Neural cell (in vitro differentiated cells): ENCODE data around the gene FSTL1. TPM values are rescaled to one million over a fixed set of nuclear protein-coding genes. Genes with fewer than 3 reads are reported as not detected.

Experiments
- H2AFZ ChIP-seq: fragments of 200-600, 300-800 bp; sonication (generic), shearing (Covaris generic); 2 replicates; pipeline ENCODE4 v1.6.0; 2014; ENCODE audit warnings: low read depth, mild to moderate bottlenecking, antibody characterized with exemption, low read length, moderate library complexity
- H3F3A ChIP-seq: fragments of 200-600 bp; shearing (Covaris generic); 2 replicates; pipeline ENCODE4 v1.6.1; 2016; ENCODE audit warnings: mild to moderate bottlenecking, moderate library complexity, mixed read lengths, antibody characterized with exemption, low read length; ENCODE audit not compliant: insufficient read depth, poor library complexity, severe bottlenecking
- H3K27ac ChIP-seq: fragments of 200-600, 300-800 bp; sonication (generic), shearing (Covaris generic); 2 replicates; pipeline ENCODE4 v1.5.1; 2014; ENCODE audit warnings: mild to moderate bottlenecking, low read length, moderate library complexity
- H3K27me3 ChIP-seq: fragments of 300-800, 200-600 bp; sonication (generic), shearing (Covaris generic); 2 replicates; pipeline ENCODE4 v1.6.0; 2014; ENCODE audit warnings: mild to moderate bottlenecking, low read depth, low read length, moderate library complexity; ENCODE audit not compliant: insufficient read depth
- H3K36me3 ChIP-seq: fragments of 300-800, 200-600 bp; sonication (generic), shearing (Covaris generic); 2 replicates; pipeline ENCODE4 v1.5.1; 2014; ENCODE audit warnings: mild to moderate bottlenecking, antibody characterized with exemption, low read length, moderate library complexity; ENCODE audit not compliant: insufficient read depth
- H3K4me2 ChIP-seq: fragments of 300-800, 200-600 bp; sonication (generic), shearing (Covaris generic); 2 replicates; pipeline ENCODE4 v1.6.0; 2014; ENCODE audit warnings: mild to moderate bottlenecking, low read length
- H3K4me3 ChIP-seq: fragments of 300-800, 200-600 bp; sonication (generic), shearing (Covaris generic); 2 replicates; pipeline ENCODE4 v1.5.1; 2014; ENCODE audit warnings: mild to moderate bottlenecking, low read length, moderate library complexity
- H3K79me2 ChIP-seq: fragments of 200-600 bp; shearing (Covaris generic); replicated peaks from 2 replicates; pipeline ENCODE4 v1.6.0; 2014; ENCODE audit warnings: mild to moderate bottlenecking, low read length, moderate library complexity; ENCODE audit not compliant: insufficient read depth
- H3K9ac ChIP-seq: fragments of 300-800, 200-600 bp; sonication (generic), shearing (Covaris generic); 2 replicates; pipeline ENCODE4 v1.6.1; 2016; ENCODE audit warnings: mild to moderate bottlenecking, low read length, mixed read lengths
- H3K9me2 ChIP-seq: fragments of 200-600 bp; shearing (Covaris generic); 2 replicates; pipeline ENCODE4 v1.6.1; 2016; ENCODE audit warnings: mild to moderate bottlenecking, low read length, mixed read lengths; ENCODE audit not compliant: insufficient read depth
- H3K9me3 ChIP-seq: fragments of 200-600, 300-800 bp; sonication (generic), shearing (Covaris generic); 2 replicates; pipeline ENCODE4 v1.6.1; 2016; ENCODE audit warnings: mild to moderate bottlenecking, mixed run types, low read length, moderate library complexity, mixed read lengths
- H4K20me1 ChIP-seq: fragments of 200-600 bp; shearing (Covaris generic); 2 replicates; pipeline ENCODE4 v1.6.1; 2016; ENCODE audit warnings: mild to moderate bottlenecking, mixed run types; ENCODE audit not compliant: insufficient read depth
- EP300 ChIP-seq: fragments of 450-650 bp; conservative IDR thresholded peaks from 2 replicates; pipeline ENCODE4 v1.6.1; 2014; ENCODE audit warnings: antibody characterized with exemption, mild to moderate bottlenecking, moderate library complexity; ENCODE audit not compliant: poor library complexity, severe bottlenecking
- EZH2 ChIP-seq: fragments of 200-600, 300-800 bp; shearing (Covaris generic), sonication (generic); IDR thresholded peaks from 2 replicates; pipeline ENCODE4 v1.6.1; 2014; ENCODE audit warnings: antibody characterized with exemption, low read length, borderline replicate concordance, mild to moderate bottlenecking; ENCODE audit not compliant: insufficient read depth, poor library complexity, severe bottlenecking
- MXI1 ChIP-seq: fragments of 450-650 bp; conservative IDR thresholded peaks from 2 replicates; pipeline ENCODE4 v1.6.1; 2014; ENCODE audit warnings: antibody characterized with exemption, mild to moderate bottlenecking; ENCODE audit not compliant: poor library complexity, severe bottlenecking
- POLR2AphosphoS5 ChIP-seq: IDR thresholded peaks from 2 replicates; pipeline ENCODE4 v1.6.1; 2012
- RAD21 ChIP-seq: fragments of 450-650 bp; conservative IDR thresholded peaks from 2 replicates; pipeline ENCODE4 v1.6.1; 2014; ENCODE audit warnings: antibody characterized with exemption, mild to moderate bottlenecking, moderate library complexity
- SMC3 ChIP-seq: fragments of 450-650 bp; conservative IDR thresholded peaks from 2 replicates; pipeline ENCODE4 v1.6.1; 2014; ENCODE audit warnings: antibody characterized with exemption, mild to moderate bottlenecking, moderate library complexity; ENCODE audit not compliant: poor library complexity
- TAF1 ChIP-seq: IDR thresholded peaks from 2 replicates; pipeline ENCODE4 v1.6.1; 2012; ENCODE audit warnings: low read depth
- polyA plus RNA-seq: library from polyadenylated mRNA; depleted of rRNA; stranded (reverse); fragments of >200 nt; gene quantifications from 2 replicates; pipeline ENCODE4 v1.2.3, GENCODE V29; 2014
- TF ChIP-seq, protein P1 (sequence below): IDR thresholded peaks from 2 replicates; pipeline ENCODE4 v1.6.1; 2012; ENCODE audit warnings: borderline replicate concordance
- TF ChIP-seq, protein P2 (sequence below): fragments of 450-650 bp; IDR thresholded peaks from 2 replicates; pipeline ENCODE4 v1.5.1; 2014; ENCODE audit warnings: antibody characterized with exemption, mild to moderate bottlenecking, moderate library complexity; ENCODE audit not compliant: poor library complexity, severe bottlenecking

Gene FSTL1
- polyA plus RNA-seq, 1 donor from 2014 or later, result 12.3 TPM

DNA sequence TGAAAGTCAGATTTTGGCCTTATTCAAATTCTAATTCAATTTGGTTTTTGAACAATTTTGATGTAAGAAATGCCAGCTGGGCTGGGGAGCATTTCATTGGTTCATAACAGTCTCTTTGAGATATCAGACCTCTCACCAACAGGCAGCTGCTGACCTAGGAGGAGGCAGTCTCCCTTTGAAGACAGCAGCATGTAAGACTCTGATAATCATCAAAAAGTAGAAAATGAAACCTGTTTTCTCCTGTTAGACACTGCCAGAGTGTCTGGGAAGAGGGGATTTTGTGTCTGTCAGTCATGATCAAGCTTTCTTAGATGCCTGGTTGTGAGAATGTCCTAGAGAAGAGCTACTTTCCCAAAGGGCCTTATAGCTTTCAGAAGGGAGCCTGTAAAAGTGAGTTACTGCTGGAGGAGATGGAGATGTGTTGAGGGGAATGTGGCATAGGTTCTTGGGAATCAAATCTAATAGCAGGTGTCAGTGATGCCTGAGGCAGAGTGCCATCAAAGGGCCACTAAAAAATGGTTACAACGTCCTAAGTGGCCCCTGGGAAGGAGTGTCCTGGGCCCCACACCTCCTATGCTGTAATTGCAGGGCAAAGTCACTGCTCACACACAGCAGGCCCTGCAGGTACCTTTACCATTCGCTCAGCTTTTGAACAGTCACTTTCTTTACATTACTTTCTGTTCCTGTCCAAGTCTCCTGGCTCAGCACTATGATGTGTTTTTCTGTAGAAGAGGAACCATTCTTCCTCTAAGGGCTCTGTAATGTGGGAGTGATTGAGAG, 43.1 kb downstream of the FSTL1 start:
- no peak overlapping the region for H3K9ac ChIP-seq
- no peaks in the 10 kb centered on the region for H3K36me3 ChIP-seq

DNA sequence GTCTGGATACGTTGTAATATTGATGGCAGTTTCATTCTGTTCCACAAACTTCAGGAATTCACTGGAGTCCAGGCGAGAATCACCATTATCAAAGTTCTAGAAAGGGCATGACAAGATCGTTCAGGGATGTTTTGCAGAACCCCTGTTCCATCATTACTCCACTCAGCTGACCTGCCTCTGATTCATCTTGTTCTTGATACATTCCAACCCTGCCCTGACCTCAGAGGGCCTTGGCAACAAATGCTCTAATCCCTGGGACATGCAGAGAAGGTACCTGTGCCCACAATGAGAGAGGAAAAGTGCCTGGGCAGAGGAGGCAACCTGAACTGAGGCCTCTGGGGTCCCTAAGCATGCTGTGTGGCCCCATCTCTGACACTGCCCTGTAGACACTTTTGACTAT, 45.9 kb downstream of the FSTL1 start:
- Histone ChIP-seq H3K9ac (no peak overlapping the region), H3K9me3 (no peaks in the 10 kb centered on the region), H3K27ac (no peak overlapping the region), H3F3A (no peaks in the 10 kb centered on the region), H3K79me2 (no peaks in the 10 kb centered on the region), H4K20me1 (no peaks in the 10 kb centered on the region), H3K4me2 (no peak overlapping the region), H3K36me3 (no peaks in the 10 kb centered on the region), H2AFZ (no peak overlapping the region), H3K27me3 (no peaks in the 10 kb centered on the region), H3K4me3 (no peak overlapping the region), H3K9me2 (no peaks in the 10 kb centered on the region)
- TF ChIP-seq, protein P1, sequence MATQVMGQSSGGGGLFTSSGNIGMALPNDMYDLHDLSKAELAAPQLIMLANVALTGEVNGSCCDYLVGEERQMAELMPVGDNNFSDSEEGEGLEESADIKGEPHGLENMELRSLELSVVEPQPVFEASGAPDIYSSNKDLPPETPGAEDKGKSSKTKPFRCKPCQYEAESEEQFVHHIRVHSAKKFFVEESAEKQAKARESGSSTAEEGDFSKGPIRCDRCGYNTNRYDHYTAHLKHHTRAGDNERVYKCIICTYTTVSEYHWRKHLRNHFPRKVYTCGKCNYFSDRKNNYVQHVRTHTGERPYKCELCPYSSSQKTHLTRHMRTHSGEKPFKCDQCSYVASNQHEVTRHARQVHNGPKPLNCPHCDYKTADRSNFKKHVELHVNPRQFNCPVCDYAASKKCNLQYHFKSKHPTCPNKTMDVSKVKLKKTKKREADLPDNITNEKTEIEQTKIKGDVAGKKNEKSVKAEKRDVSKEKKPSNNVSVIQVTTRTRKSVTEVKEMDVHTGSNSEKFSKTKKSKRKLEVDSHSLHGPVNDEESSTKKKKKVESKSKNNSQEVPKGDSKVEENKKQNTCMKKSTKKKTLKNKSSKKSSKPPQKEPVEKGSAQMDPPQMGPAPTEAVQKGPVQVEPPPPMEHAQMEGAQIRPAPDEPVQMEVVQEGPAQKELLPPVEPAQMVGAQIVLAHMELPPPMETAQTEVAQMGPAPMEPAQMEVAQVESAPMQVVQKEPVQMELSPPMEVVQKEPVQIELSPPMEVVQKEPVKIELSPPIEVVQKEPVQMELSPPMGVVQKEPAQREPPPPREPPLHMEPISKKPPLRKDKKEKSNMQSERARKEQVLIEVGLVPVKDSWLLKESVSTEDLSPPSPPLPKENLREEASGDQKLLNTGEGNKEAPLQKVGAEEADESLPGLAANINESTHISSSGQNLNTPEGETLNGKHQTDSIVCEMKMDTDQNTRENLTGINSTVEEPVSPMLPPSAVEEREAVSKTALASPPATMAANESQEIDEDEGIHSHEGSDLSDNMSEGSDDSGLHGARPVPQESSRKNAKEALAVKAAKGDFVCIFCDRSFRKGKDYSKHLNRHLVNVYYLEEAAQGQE, result no peak
- TF ChIP-seq TAF1 (no peak), POLR2AphosphoS5 (no peak), MXI1 (no peak), RAD21 (no peak), SMC3 (no peak)

More for the DNA sequence above, 43.1 kb downstream of the FSTL1 start:
- H3K27ac ChIP-seq, result no peak overlapping the region
- no peak overlapping the region for H3K4me2 ChIP-seq
- H4K20me1 ChIP-seq, result no peaks in the 10 kb centered on the region
- no peak overlapping the region for H2AFZ ChIP-seq
- H3K9me3 ChIP-seq, result no peaks in the 10 kb centered on the region
- H3K4me3 ChIP-seq, result no peak overlapping the region
- no peaks in the 10 kb centered on the region for H3K27me3 ChIP-seq
- no peak for TF ChIP-seq EZH2
- TF ChIP-seq SMC3, result no peak
- TF ChIP-seq TAF1, result no peak
- TF ChIP-seq EP300, result no peak
- TF ChIP-seq, protein P2, sequence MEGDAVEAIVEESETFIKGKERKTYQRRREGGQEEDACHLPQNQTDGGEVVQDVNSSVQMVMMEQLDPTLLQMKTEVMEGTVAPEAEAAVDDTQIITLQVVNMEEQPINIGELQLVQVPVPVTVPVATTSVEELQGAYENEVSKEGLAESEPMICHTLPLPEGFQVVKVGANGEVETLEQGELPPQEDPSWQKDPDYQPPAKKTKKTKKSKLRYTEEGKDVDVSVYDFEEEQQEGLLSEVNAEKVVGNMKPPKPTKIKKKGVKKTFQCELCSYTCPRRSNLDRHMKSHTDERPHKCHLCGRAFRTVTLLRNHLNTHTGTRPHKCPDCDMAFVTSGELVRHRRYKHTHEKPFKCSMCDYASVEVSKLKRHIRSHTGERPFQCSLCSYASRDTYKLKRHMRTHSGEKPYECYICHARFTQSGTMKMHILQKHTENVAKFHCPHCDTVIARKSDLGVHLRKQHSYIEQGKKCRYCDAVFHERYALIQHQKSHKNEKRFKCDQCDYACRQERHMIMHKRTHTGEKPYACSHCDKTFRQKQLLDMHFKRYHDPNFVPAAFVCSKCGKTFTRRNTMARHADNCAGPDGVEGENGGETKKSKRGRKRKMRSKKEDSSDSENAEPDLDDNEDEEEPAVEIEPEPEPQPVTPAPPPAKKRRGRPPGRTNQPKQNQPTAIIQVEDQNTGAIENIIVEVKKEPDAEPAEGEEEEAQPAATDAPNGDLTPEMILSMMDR, result no peak
- TF ChIP-seq, protein P1, result no peak
- no peak for TF ChIP-seq RAD21
- no peak for TF ChIP-seq MXI1
- TF ChIP-seq POLR2AphosphoS5, result no peak
- H3K9me2 ChIP-seq, result no peaks in the 10 kb centered on the region
- no peaks in the 10 kb centered on the region for H3F3A ChIP-seq
- H3K79me2 ChIP-seq, result no peaks in the 10 kb centered on the region
